Bronchial epithelial cell (primary cell): ENCODE data around the gene ACTN2. TPM values are rescaled to one million over a fixed set of nuclear protein-coding genes. Genes with fewer than 3 reads are reported as not detected.
A peak's percentile ranks its signal among the peaks of the same experiment; 100 is the strongest.

Source experiments
- DNase-seq: peaks from one replicate; pipeline ENCODE4 v3.0.0-alpha.2; 2010; ENCODE audit warnings: low read depth
- FAIRE-seq: peaks from 2 replicates; lab custom pipeline; 2011; peaks lifted over from hg19 to GRCh38; lab: Jason Lieb, UNC
- H3K27me3 ChIP-seq: 2 replicates; pipeline ENCODE4 v1.5.1; 2011; ENCODE audit warnings: low read length; ENCODE audit not compliant: control insufficient read depth, insufficient read depth
- H3K36me3 ChIP-seq: 2 replicates; pipeline ENCODE4 v1.5.1; 2011; ENCODE audit warnings: low read length; ENCODE audit not compliant: control insufficient read depth, insufficient read depth
- H3K4me3 ChIP-seq: 2 replicates; pipeline ENCODE4 v1.5.1; 2011; ENCODE audit warnings: mild to moderate bottlenecking, low read depth, low read length, control low read depth
- total RNA-seq: library from RNA; depleted of rRNA; stranded (reverse); fragments of >200 nt; gene quantifications from 2 replicates; pipeline ENCODE4 v1.2.1, GENCODE V29; 2014
- TF ChIP-seq, protein P1 (sequence below): IDR thresholded peaks from 2 replicates; pipeline ENCODE4 v1.5.1; 2011; ENCODE audit warnings: mild to moderate bottlenecking, moderate library complexity, low read length, control low read depth, inconsistent platforms; ENCODE audit not compliant: insufficient read depth, severe bottlenecking

ACTN2 gene
- total RNA-seq, 1 donor from 2014 or later = 0.79 TPM

DNA sequence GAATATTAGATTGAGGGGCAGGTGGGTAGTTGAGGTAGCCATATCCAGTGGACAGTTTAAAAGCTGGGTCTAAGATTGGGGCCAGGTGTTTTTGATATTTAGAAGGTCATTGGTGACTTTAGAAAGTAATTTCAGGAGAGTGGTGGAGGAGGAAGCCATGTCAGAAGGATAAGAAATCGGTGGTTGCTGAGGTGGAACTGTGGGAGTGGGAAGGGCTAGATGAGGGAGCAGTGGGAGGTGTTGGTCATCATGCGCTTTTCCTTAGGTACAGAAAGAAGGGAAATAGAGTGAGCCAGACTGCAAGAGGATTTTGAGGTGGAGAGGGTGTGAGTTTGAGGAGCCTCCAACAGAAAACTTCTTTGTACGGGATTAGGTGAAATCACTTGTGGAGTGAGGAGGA, 116.0 kb downstream of the ACTN2 start:
- FAIRE-seq = no peak
- DNase-seq = no peak
- Histone ChIP-seq H3K36me3 (no peaks in the 10 kb centered on the region), H3K27me3 (no peaks in the 10 kb centered on the region), H3K4me3 (no peak overlapping the region)
- TF ChIP-seq, protein P1, sequence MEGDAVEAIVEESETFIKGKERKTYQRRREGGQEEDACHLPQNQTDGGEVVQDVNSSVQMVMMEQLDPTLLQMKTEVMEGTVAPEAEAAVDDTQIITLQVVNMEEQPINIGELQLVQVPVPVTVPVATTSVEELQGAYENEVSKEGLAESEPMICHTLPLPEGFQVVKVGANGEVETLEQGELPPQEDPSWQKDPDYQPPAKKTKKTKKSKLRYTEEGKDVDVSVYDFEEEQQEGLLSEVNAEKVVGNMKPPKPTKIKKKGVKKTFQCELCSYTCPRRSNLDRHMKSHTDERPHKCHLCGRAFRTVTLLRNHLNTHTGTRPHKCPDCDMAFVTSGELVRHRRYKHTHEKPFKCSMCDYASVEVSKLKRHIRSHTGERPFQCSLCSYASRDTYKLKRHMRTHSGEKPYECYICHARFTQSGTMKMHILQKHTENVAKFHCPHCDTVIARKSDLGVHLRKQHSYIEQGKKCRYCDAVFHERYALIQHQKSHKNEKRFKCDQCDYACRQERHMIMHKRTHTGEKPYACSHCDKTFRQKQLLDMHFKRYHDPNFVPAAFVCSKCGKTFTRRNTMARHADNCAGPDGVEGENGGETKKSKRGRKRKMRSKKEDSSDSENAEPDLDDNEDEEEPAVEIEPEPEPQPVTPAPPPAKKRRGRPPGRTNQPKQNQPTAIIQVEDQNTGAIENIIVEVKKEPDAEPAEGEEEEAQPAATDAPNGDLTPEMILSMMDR = no peak

DNA sequence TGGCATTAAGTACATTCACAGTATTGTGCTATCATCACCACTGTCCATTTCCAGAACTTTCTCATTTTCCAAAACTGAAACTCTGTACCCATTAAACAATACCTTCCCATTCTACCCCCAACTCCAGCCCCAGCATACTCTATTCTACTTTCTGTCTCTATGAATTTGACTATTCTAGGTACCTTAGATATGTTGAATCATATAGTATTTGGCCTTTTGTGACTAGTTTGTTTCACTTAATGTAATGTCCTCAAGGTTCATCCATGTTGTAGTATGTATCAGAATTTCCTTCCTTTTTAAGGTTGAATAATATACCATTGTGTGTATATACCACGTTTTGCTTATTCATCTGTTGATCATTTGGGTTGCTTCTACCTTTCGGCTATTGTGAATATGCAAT, 120.3 kb downstream of the ACTN2 start:
- DNase-seq (no peak), FAIRE-seq (no peak)
- Histone ChIP-seq H3K4me3 (no peak overlapping the region), H3K36me3 (peaks cover under 1% of the 10 kb centered on the region), H3K27me3 (no peaks in the 10 kb centered on the region)
- TF ChIP-seq, protein P1 = no peak

DNA sequence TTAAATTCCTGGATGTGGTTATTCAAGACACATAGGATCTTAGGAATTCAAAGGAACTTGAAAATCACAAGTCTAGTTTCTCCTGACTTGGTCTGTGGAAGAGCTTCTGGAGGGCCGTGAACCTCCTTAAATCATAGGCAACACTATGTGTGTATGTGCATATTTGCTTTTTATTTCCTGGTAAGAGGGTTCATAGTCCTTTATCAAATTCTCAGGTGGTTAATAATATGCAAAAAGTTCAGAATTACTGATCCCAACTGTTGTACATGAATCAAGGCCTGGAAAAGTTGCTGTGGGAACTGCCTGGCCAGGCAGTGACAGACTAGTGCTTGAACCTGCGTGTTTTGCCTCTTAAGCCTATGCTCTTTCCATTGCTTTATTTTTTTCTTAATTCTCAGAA, 121.7 kb downstream of the ACTN2 start:
- TF ChIP-seq, protein P1 = no peak
- Histone ChIP-seq H3K36me3 (peaks cover 5% of the 10 kb centered on the region), H3K4me3 (no peak overlapping the region), H3K27me3 (no peaks in the 10 kb centered on the region)
- DNase-seq (no peak), FAIRE-seq (no peak)

DNA sequence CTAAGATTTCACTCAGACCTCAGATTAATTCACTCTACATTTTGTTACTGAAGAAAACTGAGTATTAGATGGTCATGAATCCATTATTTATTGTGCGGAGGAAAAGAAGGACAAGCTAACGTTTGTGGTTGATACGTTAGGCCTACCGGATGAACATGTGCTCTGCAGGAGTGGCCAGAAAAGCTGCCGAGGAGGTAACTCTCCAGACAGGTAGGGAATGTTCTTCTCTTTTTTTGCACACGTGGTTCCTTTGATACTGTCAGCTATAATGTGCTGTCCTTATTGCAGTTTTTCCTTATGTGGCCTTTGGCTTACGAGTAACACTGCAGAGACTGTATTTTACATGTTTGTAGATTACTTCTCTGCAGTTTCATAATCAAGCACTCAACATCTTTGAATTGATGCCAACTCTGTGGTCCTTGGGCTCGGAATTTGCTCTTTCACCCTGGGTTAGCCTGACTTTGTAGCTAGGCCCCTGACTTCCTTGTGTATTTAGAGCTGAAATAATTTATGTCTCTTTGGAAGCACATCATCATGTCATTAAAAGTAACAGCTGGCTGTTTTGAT, 122.3 kb downstream of the ACTN2 start:
- Histone ChIP-seq H3K36me3 (peaks cover 5% of the 10 kb centered on the region), H3K27me3 (no peaks in the 10 kb centered on the region), H3K4me3 (no peak overlapping the region)
- TF ChIP-seq, protein P1 = no peak
- FAIRE-seq = peak; percentile 7
- no peak for DNase-seq

DNA sequence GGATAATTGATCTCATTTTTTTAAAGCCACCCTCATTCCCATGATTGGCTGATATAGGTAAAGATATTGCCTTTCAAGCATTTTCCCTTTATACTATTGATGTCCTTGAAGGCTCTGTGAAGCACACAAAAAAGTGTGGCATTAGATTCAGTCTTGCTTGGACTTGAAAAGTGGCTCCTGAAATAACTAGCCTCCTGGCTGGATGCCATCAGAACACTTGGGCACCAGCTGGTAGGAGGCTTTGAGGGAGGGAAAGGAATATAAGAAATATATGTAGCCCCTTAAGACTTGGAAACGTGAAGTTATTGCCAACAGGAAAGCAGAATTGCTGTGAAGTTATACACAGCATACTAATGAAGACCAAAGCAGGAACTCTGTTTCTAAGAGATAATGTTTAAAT, 122.8 kb downstream of the ACTN2 start:
- FAIRE-seq = no peak
- TF ChIP-seq, protein P1 = no peak
- H3K4me3 ChIP-seq = no peak overlapping the region
- H3K36me3 ChIP-seq = peaks cover 5% of the 10 kb centered on the region
- no peaks in the 10 kb centered on the region for H3K27me3 ChIP-seq
- DNase-seq = no peak

DNA sequence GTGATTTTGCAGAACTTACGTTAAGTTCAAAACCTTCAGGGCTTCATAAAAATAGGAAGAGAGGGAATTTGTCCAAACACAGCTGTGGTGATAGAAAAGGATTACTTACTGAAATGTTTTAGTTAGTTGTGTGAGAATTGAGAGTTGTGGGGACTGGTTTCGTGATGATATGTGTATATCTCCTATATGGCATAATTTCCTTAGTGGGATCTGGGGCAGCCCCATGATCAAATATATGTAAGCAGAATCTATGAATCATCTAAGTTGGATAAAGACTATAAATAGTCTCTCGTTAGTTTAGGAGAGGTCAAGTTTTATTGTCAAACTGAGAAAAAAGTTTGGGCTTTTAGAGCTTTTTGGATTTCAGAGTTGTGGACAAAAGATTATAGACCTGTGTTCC, 123.7 kb downstream of the ACTN2 start:
- FAIRE-seq (no peak), DNase-seq (no peak)
- TF ChIP-seq, protein P1 = no peak
- Histone ChIP-seq H3K4me3 (no peak overlapping the region), H3K27me3 (no peaks in the 10 kb centered on the region), H3K36me3 (peaks cover 5% of the 10 kb centered on the region)
